ENCODE measurements around the gene OPCML. TPM values are rescaled to one million over a fixed set of nuclear protein-coding genes. Genes with fewer than 3 reads are reported as not detected.

Gene OPCML
- polyA plus RNA-seq, 3 donors = not detected

DNA sequence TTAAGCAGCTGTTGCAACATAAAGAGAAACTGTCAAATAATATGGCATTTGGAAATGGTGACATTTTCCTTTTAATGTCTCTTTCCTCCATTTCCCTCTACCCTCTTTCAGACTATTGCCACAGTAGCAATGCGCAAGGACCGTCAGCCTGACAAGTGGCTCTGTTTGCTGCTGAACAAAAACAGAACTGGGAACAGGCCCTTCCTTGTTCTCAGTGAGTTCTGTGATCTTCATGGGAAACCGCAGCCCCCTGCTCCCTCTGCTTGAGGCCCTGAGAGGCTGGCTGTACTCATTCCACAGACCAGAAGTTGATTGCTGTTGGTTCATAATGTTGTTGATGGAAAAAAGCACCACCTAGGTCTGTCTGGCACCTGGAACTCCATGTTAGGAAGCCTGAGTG lies 559.7 kb downstream of the OPCML start:
- WGBS (ENCODE audit: insufficient coverage) = 58% methylated on average over 3 of the region's 3 CpGs

DNA sequence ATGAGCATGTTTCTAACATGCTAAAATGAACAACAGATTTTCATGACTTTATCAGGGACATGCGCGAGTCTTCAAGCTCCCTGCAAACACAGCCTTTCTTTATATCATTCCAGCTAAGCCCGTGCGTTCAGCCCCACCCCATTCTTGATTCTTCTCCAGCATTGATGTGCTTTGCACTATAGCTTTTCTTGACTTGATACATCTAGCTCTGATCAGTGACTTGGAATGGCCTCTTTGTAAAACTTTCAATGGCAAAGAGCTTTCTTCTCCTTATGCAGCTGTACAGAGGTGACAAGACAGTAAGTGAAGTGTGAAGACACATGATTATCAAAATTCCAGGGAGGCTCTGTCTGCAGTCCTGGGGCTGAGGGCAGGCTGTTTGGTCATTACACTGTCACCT lies 561.0 kb downstream of the OPCML start:
- H3K9me3 Mint-ChIP-seq = peaks cover 0 to 3% (median 0%) of the 10 kb centered on the region in 7 donors
- Histone ChIP-seq H3K9ac (ENCODE audit: insufficient read depth, low read length, poor library complexity, severe bottlenecking) (no peak overlapping the region), H3K9me3 (replicated peaks in 1 of 2; ENCODE audit: control insufficient read depth in 1 of 2, insufficient read depth in 1 of 2, low read length in 2 of 2) (peaks cover 0 to 4% of the 10 kb centered on the region in 2 donors), H3K27ac (ENCODE audit: low read depth in 1 of 2, low read length in 2 of 2) (no peak overlapping the region), H3K4me1 (ENCODE audit: control insufficient read depth in 1 of 2, insufficient read depth in 2 of 2, low read length in 2 of 2) (no peaks in the 10 kb centered on the region), H3K4me2 (replicated peaks; ENCODE audit: extremely low read depth, low read length, poor library complexity, severe bottlenecking) (no peak overlapping the region), H3K27me3 (ENCODE audit: control insufficient read depth in 2 of 2, insufficient read depth in 2 of 2, low read length in 2 of 2) (no peaks in the 10 kb centered on the region), H3K79me2 (ENCODE audit: insufficient read depth, low read length) (no peaks in the 10 kb centered on the region), H2AFZ (ENCODE audit: insufficient read depth, low read depth, low read length, poor library complexity, severe bottlenecking) (no peak overlapping the region), H3K4me3 (replicated peaks in 1 of 3; ENCODE audit: low read depth in 2 of 3, low read length in 3 of 3) (no peak overlapping the region), H3K36me3 (replicated peaks in 1 of 2; ENCODE audit: control insufficient read depth in 1 of 2, insufficient read depth in 2 of 2, low read length in 2 of 2) (no peaks in the 10 kb centered on the region), H4K20me1 (ENCODE audit: insufficient read depth, low read length) (no peaks in the 10 kb centered on the region)
- H3K36me3 Mint-ChIP-seq = no peaks in the 10 kb centered on the region
- peaks cover 0 to 2% (median 0%) of the 10 kb centered on the region in 3 donors for H3K27me3 Mint-ChIP-seq (ENCODE audit: low read depth in 3 of 3)
- H3K27ac Mint-ChIP-seq = no peak overlapping the region
- 88% methylated on average over 4 of the region's 4 CpGs for WGBS (ENCODE audit: insufficient coverage)
- intact Hi-C loops (cut with micrococcal nuclease) = no loop called here
- H3K4me1 Mint-ChIP-seq = no peaks in the 10 kb centered on the region
- no peak for TF ChIP-seq CTCF (IDR thresholded peaks at IDR 0.05)
- no peak for DNase-seq
- no peak overlapping the region for H3K4me3 Mint-ChIP-seq

More for the DNA sequence above, 559.7 kb downstream of the OPCML start:
- no peak for TF ChIP-seq CTCF (IDR thresholded peaks at IDR 0.05)
- H3K27me3 ChIP-seq (ENCODE audit: control insufficient read depth in 2 of 2, insufficient read depth in 2 of 2, low read length in 2 of 2) = no peaks in the 10 kb centered on the region
- Mint-ChIP-seq H3K27me3 (ENCODE audit: low read depth in 3 of 3) (peaks cover 0 to 2% (median 0%) of the 10 kb centered on the region in 3 donors), H3K4me1 (no peaks in the 10 kb centered on the region), H3K36me3 (no peaks in the 10 kb centered on the region), H3K9me3 (peaks cover 0 to 3% (median 0%) of the 10 kb centered on the region in 7 donors), H3K4me3 (no peak overlapping the region), H3K27ac (no peak overlapping the region)
- H3K9me3 ChIP-seq (replicated peaks in 1 of 2; ENCODE audit: control insufficient read depth in 1 of 2, insufficient read depth in 1 of 2, low read length in 2 of 2) = peaks cover 0 to 4% of the 10 kb centered on the region in 2 donors
- H3K27ac ChIP-seq (ENCODE audit: low read depth in 1 of 2, low read length in 2 of 2) = no peak overlapping the region
- H2AFZ ChIP-seq (ENCODE audit: insufficient read depth, low read depth, low read length, poor library complexity, severe bottlenecking) = no peak overlapping the region
- H3K4me2 ChIP-seq (replicated peaks; ENCODE audit: extremely low read depth, low read length, poor library complexity, severe bottlenecking) = no peak overlapping the region
- no peaks in the 10 kb centered on the region for H3K36me3 ChIP-seq (replicated peaks in 1 of 2; ENCODE audit: control insufficient read depth in 1 of 2, insufficient read depth in 2 of 2, low read length in 2 of 2)
- no peak for DNase-seq
- H3K79me2 ChIP-seq (ENCODE audit: insufficient read depth, low read length) = no peaks in the 10 kb centered on the region
- no peaks in the 10 kb centered on the region for H4K20me1 ChIP-seq (ENCODE audit: insufficient read depth, low read length)
- H3K4me1 ChIP-seq (ENCODE audit: control insufficient read depth in 1 of 2, insufficient read depth in 2 of 2, low read length in 2 of 2) = no peaks in the 10 kb centered on the region
- H3K4me3 ChIP-seq (replicated peaks in 1 of 3; ENCODE audit: low read depth in 2 of 3, low read length in 3 of 3) = no peak overlapping the region
- intact Hi-C loops (cut with micrococcal nuclease) = no loop called here
- H3K9ac ChIP-seq (ENCODE audit: insufficient read depth, low read length, poor library complexity, severe bottlenecking) = no peak overlapping the region
